Measurements from ENCODE around the gene ACP6.
"Not testable (repeated sequence)": the region's sequence is repeated elsewhere in the genome, so short reads cannot be mapped to it uniquely, and the experiment has no call there.

ACP6 gene

GRCh38 chr1:147622731-147623130, 47.6 kb downstream of the ACP6 start:
- Histone ChIP-seq H3K27ac (no peak overlapping the region), H3K4me3 (no peak overlapping the region)
- TF ChIP-seq CTCF (IDR thresholded peaks at IDR 0.05): no peak
- no peak for DNase-seq (ENCODE audit: low spot score)

DNA sequence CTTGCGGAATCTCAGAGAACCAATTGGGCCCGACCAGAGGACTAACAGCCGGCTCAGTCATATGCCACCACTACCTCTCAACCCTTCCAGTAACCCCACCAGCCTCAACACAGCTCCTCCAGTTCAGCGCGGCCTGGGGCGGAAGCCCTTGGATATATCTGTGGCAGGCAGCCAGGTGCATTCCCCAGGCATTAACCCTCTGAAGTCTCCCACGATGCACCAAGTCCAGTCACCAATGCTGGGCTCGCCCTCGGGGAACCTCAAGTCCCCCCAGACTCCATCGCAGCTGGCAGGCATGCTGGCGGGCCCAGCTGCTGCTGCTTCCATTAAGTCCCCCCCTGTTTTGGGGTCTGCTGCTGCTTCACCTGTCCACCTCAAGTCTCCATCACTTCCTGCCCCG, 49.8 kb downstream of the ACP6 start:
- no peak for TF ChIP-seq CTCF (IDR thresholded peaks at IDR 0.05)
- Histone ChIP-seq H3K4me3 (no peak overlapping the region), H3K27ac (no peak overlapping the region)
- DNase-seq (ENCODE audit: low spot score): no peak

GRCh38 chr1:147619741-147620140, 50.6 kb downstream of the ACP6 start:
- H3K4me3 ChIP-seq: no peak overlapping the region
- no peak overlapping the region for H3K27ac ChIP-seq
- TF ChIP-seq CTCF (IDR thresholded peaks at IDR 0.05): no peak
- no peak for DNase-seq (ENCODE audit: low spot score)

DNA sequence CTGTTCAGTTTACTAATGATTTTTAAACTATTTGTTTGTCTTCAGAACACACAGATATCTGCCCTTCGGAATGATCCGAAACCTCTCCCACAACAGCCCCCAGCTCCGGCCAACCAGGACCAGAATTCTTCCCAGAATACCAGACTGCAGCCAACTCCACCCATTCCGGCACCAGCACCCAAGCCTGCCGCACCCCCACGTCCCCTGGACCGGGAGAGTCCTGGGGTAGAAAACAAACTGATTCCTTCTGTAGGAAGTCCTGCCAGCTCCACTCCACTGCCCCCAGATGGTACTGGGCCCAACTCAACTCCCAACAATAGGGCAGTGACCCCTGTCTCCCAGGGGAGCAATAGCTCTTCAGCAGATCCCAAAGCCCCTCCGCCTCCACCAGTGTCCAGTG, 51.6 kb downstream of the ACP6 start:
- TF ChIP-seq CTCF (IDR thresholded peaks at IDR 0.05): no peak
- DNase-seq (ENCODE audit: low spot score): no peak
- no peak overlapping the region for H3K27ac ChIP-seq
- H3K4me3 ChIP-seq: no peak overlapping the region

- Histone ChIP-seq H3K27ac (no peak overlapping the region), H3K4me3 (no peak overlapping the region)
- no peak for DNase-seq (ENCODE audit: low spot score)
- no peak for TF ChIP-seq CTCF (IDR thresholded peaks at IDR 0.05)
These were observed 52.2 kb downstream of the ACP6 start for GRCh38 chr1:147618077-147618569.

DNA sequence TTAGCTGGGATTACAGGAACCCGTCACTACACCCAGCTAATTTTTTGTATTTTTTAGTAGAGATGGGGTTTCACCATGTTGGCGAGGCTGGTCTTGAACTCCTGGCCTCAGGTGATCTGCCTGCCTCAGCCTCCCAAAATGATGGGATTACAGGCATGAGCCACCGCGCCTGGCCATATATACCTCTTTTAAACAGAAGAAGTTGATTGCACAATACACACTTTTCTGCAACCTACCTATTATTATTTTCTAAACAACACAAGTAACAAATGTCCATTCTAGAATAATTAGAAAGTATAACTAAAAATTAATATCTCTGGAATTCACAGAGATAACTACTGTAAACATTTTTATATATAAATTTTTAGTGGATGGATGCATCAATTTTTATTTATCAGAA, 55.4 kb downstream of the ACP6 start:
- H3K4me3 ChIP-seq; DNase-seq (ENCODE audit: low spot score); H3K27ac ChIP-seq: not testable (repeated sequence)

GRCh38 chr1:147613506-147613905, 56.8 kb downstream of the ACP6 start:
- H3K27ac ChIP-seq: no peak overlapping the region
- no peak for TF ChIP-seq CTCF (IDR thresholded peaks at IDR 0.05)
- H3K4me3 ChIP-seq: no peak overlapping the region
- DNase-seq (ENCODE audit: low spot score): no peak

DNA sequence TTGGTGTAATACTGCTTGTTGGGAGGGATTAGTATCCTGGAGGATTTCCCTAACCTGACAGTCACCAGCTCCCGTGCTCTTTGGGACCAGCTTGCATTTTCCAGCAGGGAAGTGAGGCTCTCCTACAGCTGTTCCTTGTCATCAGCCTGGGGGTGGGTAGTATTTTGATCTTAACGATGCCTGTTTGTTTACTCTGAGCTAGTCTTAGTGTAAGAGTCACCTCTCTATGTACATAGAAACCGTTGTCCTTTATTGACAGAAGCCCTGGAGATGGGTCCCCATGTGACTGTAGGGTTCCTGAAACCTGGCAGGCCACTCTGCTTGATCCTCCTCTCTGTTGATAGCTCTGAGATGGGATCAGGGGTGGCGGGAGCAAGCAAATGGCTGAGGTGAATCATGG, 58.0 kb downstream of the ACP6 start:
- TF ChIP-seq CTCF (IDR thresholded peaks at IDR 0.05): no peak
- DNase-seq (ENCODE audit: low spot score): no peak
- Histone ChIP-seq H3K4me3 (no peak overlapping the region), H3K27ac (no peak overlapping the region)

Measured in coronary artery (tissue), 2 donors.